K562 (cell line): ENCODE data around the gene MED22. TPM values are rescaled to one million over a fixed set of nuclear protein-coding genes. Genes with fewer than 3 reads are reported as not detected.

Experiments used
- BHLHE40 ChIP-seq: IDR thresholded peaks from 2 replicates; pipeline ENCODE4 v1.6.1; 2011; ENCODE audit warnings: low read length, improper control_type of control experiment
- FOSL1 ChIP-seq: fragments of 200-800 bp; sonication (Bioruptor generic); conservative IDR thresholded peaks from 2 replicates; pipeline ENCODE4 v1.6.1; 2016; ENCODE audit warnings: missing genetic modification characterization, missing compliant biosample characterization
- MAFF ChIP-seq: IDR thresholded peaks from 2 replicates; pipeline ENCODE4 v1.6.1; 2012; ENCODE audit warnings: low read length, improper control_type of control experiment
- NELFE ChIP-seq: IDR thresholded peaks from 2 replicates; pipeline ENCODE4 v1.6.1; 2011; ENCODE audit warnings: mild to moderate bottlenecking; ENCODE audit not compliant: insufficient read depth, insufficient read length
- ZBTB7A ChIP-seq: IDR thresholded peaks from 2 replicates; pipeline ENCODE4 v1.6.1; 2011; ENCODE audit warnings: low read depth, mild to moderate bottlenecking, low read length, moderate library complexity, borderline replicate concordance; ENCODE audit not compliant: control insufficient read depth
- ZC3H11A ChIP-seq: IDR thresholded peaks from 2 replicates; pipeline ENCODE4 v1.6.1; 2012; ENCODE audit warnings: low read depth, low read length, improper control_type of control experiment
- ZKSCAN3 ChIP-seq: fragments of 250-450 bp; sonication (Bioruptor Pico); IDR thresholded peaks from 2 replicates; pipeline ENCODE4 v1.4.0; 2020
- polyA plus RNA-seq, 8 experiments: library from polyadenylated mRNA; depleted of rRNA in 4 of 8; stranded (reverse) in 5 of 8; unstranded in 3 of 8; fragments of >200 nt; fragmentation: Nextera tagmentation in 2 of 8; fragmentation: Illumina TruSeq in 1 of 8; extraction: Ambion mirVana in 2 of 8; extraction: Trizol in 1 of 8; gene quantifications; 2 replicates each; pipeline versions ENCODE4 v1.2.1 to v1.2.3, GENCODE V29; 2011 to 2014; ENCODE audit warnings: inconsistent platforms in 1 of 8, missing spikeins in 1 of 8
- total RNA-seq, 7 experiments: library from RNA; depleted of rRNA in 6 of 7; stranded (reverse); fragments of >200 nt in 6 of 7; fragmentation: Illumina TruSeq in 2 of 7; extraction: Trizol in 2 of 7; gene quantifications; 2 replicates each; pipeline versions ENCODE4 v1.2.1 to v1.2.3, GENCODE V29; 2011 to 2021; ENCODE audit warnings: low replicate concordance in 1 of 7
- TF ChIP-seq, protein P1 (sequence below): fragments of 450-650 bp; IDR thresholded peaks from 2 replicates; pipeline ENCODE4 v1.6.1; 2016; ENCODE audit warnings: low read depth
- TF ChIP-seq, protein P2 (sequence below): fragments of 250-450 bp; sonication (Bioruptor Pico); IDR thresholded peaks from 2 replicates; pipeline ENCODE4 v1.5.0; 2021
- TF ChIP-seq, protein P3 (sequence below): sonication (generic); formaldehyde crosslinking; IDR thresholded peaks from 2 replicates; pipeline ENCODE4 v1.8.1; 2023; ENCODE audit warnings: mild to moderate bottlenecking, missing genetic modification reagents
- TF ChIP-seq, protein P4 (sequence below): sonication (generic); formaldehyde crosslinking; IDR thresholded peaks from 2 replicates; pipeline ENCODE4 v1.8.0; 2022; ENCODE audit warnings: missing genetic modification reagents, mild to moderate bottlenecking, borderline replicate concordance

Gene MED22
- total and polyA plus RNA-seq, 9 of the 15 experiments (the other 6 are each of a cell fraction or from before 2014, with no cell fraction given): 0.73 to 35.6 (median 22.3) TPM

DNA sequence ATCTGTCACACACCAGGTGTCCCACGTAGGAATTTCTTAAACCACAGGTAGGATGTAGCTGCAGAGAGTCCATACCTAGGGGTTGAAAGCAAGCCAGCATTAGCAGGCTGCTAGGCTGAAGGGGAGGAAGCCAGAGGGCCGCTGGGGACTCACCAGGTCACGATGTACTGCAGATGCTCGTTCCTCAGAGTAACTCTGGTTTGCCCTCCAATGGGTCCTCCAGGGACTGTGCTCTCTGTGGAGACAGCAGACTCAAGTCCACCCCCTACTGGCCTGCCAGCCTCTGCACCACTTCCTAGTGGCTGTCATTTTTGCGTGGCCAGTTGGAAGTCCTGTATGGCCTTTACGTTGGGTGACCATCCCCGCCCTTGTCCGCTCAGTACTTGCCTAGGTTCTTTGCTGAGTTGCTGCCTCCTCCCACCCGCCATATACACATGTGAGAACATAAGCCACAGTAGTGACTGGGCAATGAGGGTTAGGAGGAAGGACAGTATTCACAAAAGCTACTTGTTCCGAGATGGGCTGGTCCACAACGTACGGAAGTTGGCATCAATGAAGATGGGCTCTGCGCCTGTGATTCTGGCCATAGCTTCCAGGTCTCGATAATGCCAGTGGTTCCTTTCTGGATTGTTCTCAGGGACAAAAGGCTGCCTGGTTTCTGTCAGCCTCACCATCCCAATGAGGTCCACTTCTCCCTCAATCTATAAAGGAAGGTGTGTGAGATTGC lies 4.1 kb upstream of the MED22 start (continued):
- TF ChIP-seq, protein P1, sequence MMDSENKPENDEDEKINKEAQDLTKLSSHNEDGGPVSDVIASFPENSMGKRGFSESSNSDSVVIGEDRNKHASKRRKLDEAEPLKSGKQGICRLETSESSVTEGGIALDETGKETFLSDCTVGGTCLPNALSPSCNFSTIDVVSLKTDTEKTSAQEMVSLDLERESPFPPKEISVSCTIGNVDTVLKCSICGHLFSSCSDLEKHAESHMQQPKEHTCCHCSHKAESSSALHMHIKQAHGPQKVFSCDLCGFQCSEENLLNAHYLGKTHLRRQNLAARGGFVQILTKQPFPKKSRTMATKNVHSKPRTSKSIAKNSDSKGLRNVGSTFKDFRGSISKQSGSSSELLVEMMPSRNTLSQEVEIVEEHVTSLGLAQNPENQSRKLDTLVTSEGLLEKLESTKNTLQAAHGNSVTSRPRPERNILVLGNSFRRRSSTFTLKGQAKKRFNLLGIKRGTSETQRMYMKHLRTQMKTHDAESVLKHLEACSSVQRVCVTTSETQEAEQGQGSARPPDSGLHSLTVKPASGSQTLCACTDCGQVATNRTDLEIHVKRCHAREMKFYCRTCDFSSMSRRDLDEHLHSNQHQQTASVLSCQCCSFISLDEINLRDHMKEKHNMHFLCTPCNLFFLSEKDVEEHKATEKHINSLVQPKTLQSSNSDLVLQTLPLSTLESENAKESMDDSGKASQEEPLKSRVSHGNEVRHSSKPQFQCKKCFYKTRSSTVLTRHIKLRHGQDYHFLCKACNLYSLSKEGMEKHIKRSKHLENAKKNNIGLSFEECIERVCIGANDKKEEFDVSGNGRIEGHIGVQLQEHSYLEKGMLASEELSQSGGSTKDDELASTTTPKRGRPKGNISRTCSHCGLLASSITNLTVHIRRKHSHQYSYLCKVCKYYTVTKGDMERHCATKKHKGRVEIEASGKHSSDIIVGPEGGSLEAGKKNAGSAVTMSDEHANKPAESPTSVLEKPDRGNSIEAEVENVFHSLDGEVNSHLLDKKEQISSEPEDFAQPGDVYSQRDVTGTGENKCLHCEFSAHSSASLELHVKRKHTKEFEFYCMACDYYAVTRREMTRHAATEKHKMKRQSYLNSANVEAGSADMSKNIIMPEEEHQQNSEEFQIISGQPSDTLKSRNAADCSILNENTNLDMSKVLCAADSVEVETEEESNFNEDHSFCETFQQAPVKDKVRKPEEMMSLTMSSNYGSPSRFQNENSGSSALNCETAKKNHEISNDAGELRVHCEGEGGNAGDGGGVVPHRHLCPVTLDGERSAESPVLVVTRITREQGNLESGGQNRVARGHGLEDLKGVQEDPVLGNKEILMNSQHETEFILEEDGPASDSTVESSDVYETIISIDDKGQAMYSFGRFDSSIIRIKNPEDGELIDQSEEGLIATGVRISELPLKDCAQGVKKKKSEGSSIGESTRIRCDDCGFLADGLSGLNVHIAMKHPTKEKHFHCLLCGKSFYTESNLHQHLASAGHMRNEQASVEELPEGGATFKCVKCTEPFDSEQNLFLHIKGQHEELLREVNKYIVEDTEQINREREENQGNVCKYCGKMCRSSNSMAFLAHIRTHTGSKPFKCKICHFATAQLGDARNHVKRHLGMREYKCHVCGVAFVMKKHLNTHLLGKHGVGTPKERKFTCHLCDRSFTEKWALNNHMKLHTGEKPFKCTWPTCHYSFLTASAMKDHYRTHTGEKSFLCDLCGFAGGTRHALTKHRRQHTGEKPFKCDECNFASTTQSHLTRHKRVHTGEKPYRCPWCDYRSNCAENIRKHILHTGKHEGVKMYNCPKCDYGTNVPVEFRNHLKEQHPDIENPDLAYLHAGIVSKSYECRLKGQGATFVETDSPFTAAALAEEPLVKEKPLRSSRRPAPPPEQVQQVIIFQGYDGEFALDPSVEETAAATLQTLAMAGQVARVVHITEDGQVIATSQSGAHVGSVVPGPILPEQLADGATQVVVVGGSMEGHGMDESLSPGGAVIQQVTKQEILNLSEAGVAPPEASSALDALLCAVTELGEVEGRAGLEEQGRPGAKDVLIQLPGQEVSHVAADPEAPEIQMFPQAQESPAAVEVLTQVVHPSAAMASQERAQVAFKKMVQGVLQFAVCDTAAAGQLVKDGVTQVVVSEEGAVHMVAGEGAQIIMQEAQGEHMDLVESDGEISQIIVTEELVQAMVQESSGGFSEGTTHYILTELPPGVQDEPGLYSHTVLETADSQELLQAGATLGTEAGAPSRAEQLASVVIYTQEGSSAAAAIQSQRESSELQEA: no peak
- TF ChIP-seq FOSL1 (tag) (no peak), BHLHE40 (no peak), MAFF (no peak), ZKSCAN3 (CRISPR knock-in tag) (no peak), ZC3H11A (no peak), ZBTB7A (no peak), NELFE (no peak)
- TF ChIP-seq, protein P2, sequence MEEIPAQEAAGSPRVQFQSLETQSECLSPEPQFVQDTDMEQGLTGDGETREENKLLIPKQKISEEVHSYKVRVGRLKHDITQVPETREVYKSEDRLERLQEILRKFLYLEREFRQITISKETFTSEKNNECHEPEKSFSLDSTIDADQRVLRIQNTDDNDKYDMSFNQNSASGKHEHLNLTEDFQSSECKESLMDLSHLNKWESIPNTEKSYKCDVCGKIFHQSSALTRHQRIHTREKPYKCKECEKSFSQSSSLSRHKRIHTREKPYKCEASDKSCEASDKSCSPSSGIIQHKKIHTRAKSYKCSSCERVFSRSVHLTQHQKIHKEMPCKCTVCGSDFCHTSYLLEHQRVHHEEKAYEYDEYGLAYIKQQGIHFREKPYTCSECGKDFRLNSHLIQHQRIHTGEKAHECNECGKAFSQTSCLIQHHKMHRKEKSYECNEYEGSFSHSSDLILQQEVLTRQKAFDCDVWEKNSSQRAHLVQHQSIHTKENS (CRISPR knock-in tag): no peak
- TF ChIP-seq, protein P3, sequence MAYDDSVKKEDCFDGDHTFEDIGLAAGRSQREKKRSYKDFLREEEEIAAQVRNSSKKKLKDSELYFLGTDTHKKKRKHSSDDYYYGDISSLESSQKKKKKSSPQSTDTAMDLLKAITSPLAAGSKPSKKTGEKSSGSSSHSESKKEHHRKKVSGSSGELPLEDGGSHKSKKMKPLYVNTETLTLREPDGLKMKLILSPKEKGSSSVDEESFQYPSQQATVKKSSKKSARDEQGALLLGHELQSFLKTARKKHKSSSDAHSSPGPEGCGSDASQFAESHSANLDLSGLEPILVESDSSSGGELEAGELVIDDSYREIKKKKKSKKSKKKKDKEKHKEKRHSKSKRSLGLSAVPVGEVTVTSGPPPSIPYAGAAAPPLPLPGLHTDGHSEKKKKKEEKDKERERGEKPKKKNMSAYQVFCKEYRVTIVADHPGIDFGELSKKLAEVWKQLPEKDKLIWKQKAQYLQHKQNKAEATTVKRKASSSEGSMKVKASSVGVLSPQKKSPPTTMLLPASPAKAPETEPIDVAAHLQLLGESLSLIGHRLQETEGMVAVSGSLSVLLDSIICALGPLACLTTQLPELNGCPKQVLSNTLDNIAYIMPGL (CRISPR knock-in tag): peak; percentile 35; the same call in 1 of the 2 replicates
- TF ChIP-seq, protein P4, sequence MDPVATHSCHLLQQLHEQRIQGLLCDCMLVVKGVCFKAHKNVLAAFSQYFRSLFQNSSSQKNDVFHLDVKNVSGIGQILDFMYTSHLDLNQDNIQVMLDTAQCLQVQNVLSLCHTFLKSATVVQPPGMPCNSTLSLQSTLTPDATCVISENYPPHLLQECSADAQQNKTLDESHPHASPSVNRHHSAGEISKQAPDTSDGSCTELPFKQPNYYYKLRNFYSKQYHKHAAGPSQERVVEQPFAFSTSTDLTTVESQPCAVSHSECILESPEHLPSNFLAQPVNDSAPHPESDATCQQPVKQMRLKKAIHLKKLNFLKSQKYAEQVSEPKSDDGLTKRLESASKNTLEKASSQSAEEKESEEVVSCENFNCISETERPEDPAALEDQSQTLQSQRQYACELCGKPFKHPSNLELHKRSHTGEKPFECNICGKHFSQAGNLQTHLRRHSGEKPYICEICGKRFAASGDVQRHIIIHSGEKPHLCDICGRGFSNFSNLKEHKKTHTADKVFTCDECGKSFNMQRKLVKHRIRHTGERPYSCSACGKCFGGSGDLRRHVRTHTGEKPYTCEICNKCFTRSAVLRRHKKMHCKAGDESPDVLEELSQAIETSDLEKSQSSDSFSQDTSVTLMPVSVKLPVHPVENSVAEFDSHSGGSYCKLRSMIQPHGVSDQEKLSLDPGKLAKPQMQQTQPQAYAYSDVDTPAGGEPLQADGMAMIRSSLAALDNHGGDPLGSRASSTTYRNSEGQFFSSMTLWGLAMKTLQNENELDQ (CRISPR knock-in tag): 0 out of 2 replicates have a peak, but pooled peaks have one; percentile 25
